K562 (cell line): ENCODE measurements around the gene RPL29. TPM values are rescaled to one million over a fixed set of nuclear protein-coding genes. Genes with fewer than 3 reads are reported as not detected.

ENCODE experiments used
- ATAC-seq: fragments of 200-7000 bp; cut with Tn5 transposase; 3 replicates; pipeline ENCODE4 v1.9.1; 2020; ENCODE audit warnings: moderate library complexity
- BruUV-seq: library from RNA; stranded (reverse); fragments of 400-500 nt; replicated peaks from 2 replicates; lab custom pipeline; 2021; lab: Mats Ljungman, UMichigan
- CTCF ChIA-PET: fragments of 300-600 bp; formaldehyde crosslinking; extraction: SDS; loops from one replicate; lab custom pipeline; 2021; ENCODE audit warnings: low intra/inter-chr PET ratio; lab: Yijun Ruan, JAX
- POLR2A ChIA-PET: fragments of 300-600, 350-650 bp; sonication (Branson Sonifier 250); formaldehyde crosslinking; extraction: SDS; loops from one replicate; lab custom pipeline; 2021; ENCODE audit warnings: antibody characterized with exemption, inconsistent platforms; lab: Yijun Ruan, JAX
- DNase-seq, 4 experiments: peaks; one replicate each; pipeline versions ENCODE4 v3.0.0 to v3.0.0-alpha.2; 2011 to 2018; ENCODE audit warnings: low spot score in 3 of 4, mixed read lengths in 3 of 4; ENCODE audit errors: extremely low read depth in 1 of 4
- FAIRE-seq: peaks from 2 replicates; lab custom pipeline; 2011; peaks lifted over from hg19 to GRCh38; lab: Jason Lieb, UNC
- H2AFZ ChIP-seq: 2 replicates; pipeline ENCODE4 v1.6.0; 2011; ENCODE audit warnings: low read depth, low read length, control low read depth, inconsistent platforms
- H3K27ac ChIP-seq: fragments of 200-600 bp; 3 replicates; pipeline ENCODE4 v1.8.0; 2011; ENCODE audit warnings: low read depth, mild to moderate bottlenecking, control low read depth, inconsistent platforms, low read length, moderate library complexity, mixed read lengths; ENCODE audit errors: extremely low read depth
- H3K27me3 ChIP-seq, 2 experiments: fragments of 300-600 bp in 1 of 2; 2 replicates in 1 of 2; 3 replicates in 1 of 2; pipeline versions ENCODE4 v1.6.0 to v1.8.0; 2011; ENCODE audit warnings: inconsistent platforms in 2 of 2, low read length in 2 of 2, mild to moderate bottlenecking in 1 of 2, mixed read lengths in 1 of 2, moderate library complexity in 1 of 2; ENCODE audit not compliant: control insufficient read depth in 2 of 2, insufficient read depth in 2 of 2
- H3K36me3 ChIP-seq: fragments of 300-600 bp; 3 replicates; pipeline ENCODE4 v1.8.0; 2011; ENCODE audit warnings: mild to moderate bottlenecking, low read length, inconsistent platforms; ENCODE audit not compliant: control insufficient read depth, insufficient read depth
- H3K4me1 ChIP-seq, 2 experiments: fragments of 200-600 bp in 1 of 2; replicated peaks in 1 of 2; 2 replicates in 1 of 2; 3 replicates in 1 of 2; pipeline versions ENCODE4 v1.5.1 to v1.8.0; 2011; ENCODE audit warnings: inconsistent platforms in 2 of 2, low read length in 2 of 2, mild to moderate bottlenecking in 1 of 2, mixed read lengths in 1 of 2, moderate library complexity in 1 of 2; ENCODE audit not compliant: control insufficient read depth in 2 of 2, insufficient read depth in 2 of 2
- H3K4me2 ChIP-seq: 2 replicates; pipeline ENCODE4 v1.6.1; 2011; ENCODE audit warnings: low read length, control low read depth, inconsistent platforms, mixed read lengths; ENCODE audit not compliant: insufficient read depth
- H3K4me3 ChIP-seq: fragments of 200-600 bp; sonication (generic), shearing (Covaris generic); 2 replicates; pipeline ENCODE4 v1.5.1; 2016; ENCODE audit warnings: control low read depth, inconsistent platforms
- H3K79me2 ChIP-seq: fragments of 200-600 bp; 3 replicates; pipeline ENCODE4 v1.8.0; 2011; ENCODE audit warnings: low read length, inconsistent platforms; ENCODE audit not compliant: control insufficient read depth, insufficient read depth
- H3K9ac ChIP-seq, 2 experiments: 2 replicates each; pipeline versions ENCODE4 v1.6.0 to v1.6.1; 2011; ENCODE audit warnings: low read depth in 2 of 2, low read length in 2 of 2, control low read depth in 1 of 2, inconsistent platforms in 1 of 2, mild to moderate bottlenecking in 1 of 2, mixed read lengths in 1 of 2; ENCODE audit not compliant: insufficient read depth in 1 of 2
- H3K9me1 ChIP-seq: one replicate; pipeline ENCODE4 v1.6.0; 2011; ENCODE audit warnings: inconsistent platforms, mild to moderate bottlenecking, low read length, moderate library complexity; ENCODE audit not compliant: control insufficient read depth, insufficient read depth
- H3K9me3 ChIP-seq: replicated peaks from 2 replicates; pipeline ENCODE4 v1.5.1; 2011; ENCODE audit warnings: low read depth, low read length, inconsistent platforms; ENCODE audit not compliant: control insufficient read depth, insufficient read depth
- H4K20me1 ChIP-seq: replicated peaks from 2 replicates; pipeline ENCODE4 v1.6.1; 2011; ENCODE audit warnings: low read length, inconsistent platforms, mixed read lengths; ENCODE audit not compliant: control insufficient read depth, insufficient read depth
- KAT7 ChIP-seq: sonication (generic); formaldehyde crosslinking; IDR thresholded peaks from 2 replicates; pipeline ENCODE4 v1.8.0; 2022; ENCODE audit warnings: missing genetic modification reagents, mild to moderate bottlenecking, borderline replicate concordance
- NCOR1 ChIP-seq: fragments of 450-650 bp; IDR thresholded peaks from 2 replicates; pipeline ENCODE4 v1.6.1; 2016; ENCODE audit warnings: mild to moderate bottlenecking, moderate library complexity
- RNF219 ChIP-seq: fragments of 250-450 bp; sonication (Bioruptor Pico); IDR thresholded peaks from 2 replicates; pipeline ENCODE4 v1.5.0; 2022; ENCODE audit warnings: mild to moderate bottlenecking
- SRSF7 ChIP-seq: fragments of 200-400 bp; formaldehyde crosslinking; optimal IDR thresholded peaks from 2 replicates; pipeline ENCODE3; 2017; ENCODE audit warnings: mild to moderate bottlenecking, low read depth, low read length
- TAF9B ChIP-seq: fragments of 450-650 bp; IDR thresholded peaks from 2 replicates; pipeline ENCODE4 v1.6.1; 2018; ENCODE audit warnings: mild to moderate bottlenecking; ENCODE audit not compliant: partially characterized antibody
- ZNF75A ChIP-seq: fragments of 450-650 bp; formaldehyde crosslinking; IDR thresholded peaks from 2 replicates; pipeline ENCODE4 v1.4.0; 2020; ENCODE audit warnings: mild to moderate bottlenecking
- ZNF830 ChIP-seq: fragments of 250-450 bp; sonication (Bioruptor Pico); IDR thresholded peaks from 2 replicates; pipeline ENCODE4 v1.5.0; 2021; ENCODE audit warnings: mild to moderate bottlenecking
- WGBS: fragments of 100-300 bp; shearing (Covaris generic); methylation state at CpG from one replicate; pipeline ENCODE4 v1.1.6; 2016; ENCODE audit warnings: low coverage, mixed read lengths; ENCODE audit not compliant: insufficient coverage; ENCODE audit errors: missing lambda C conversion rate; 5-methylcytosine and 5-hydroxymethylcytosine counted together
- in situ Hi-C: fragments of 300-500 bp; cut with MboI; formaldehyde crosslinking; loops from 4 replicates; pipeline ENCODE4 v1.15.0; 2018; ENCODE audit warnings: inconsistent platforms, mixed read lengths
- intact Hi-C: fragments of 100-400 bp; cut with micrococcal nuclease; formaldehyde crosslinking; loops from 2 replicates; pipeline ENCODE4 v1.14.2; 2022
- polyA plus RNA-seq, 8 experiments: library from polyadenylated mRNA; depleted of rRNA in 4 of 8; stranded (reverse) in 5 of 8; unstranded in 3 of 8; fragments of >200 nt; fragmentation: Nextera tagmentation in 2 of 8; fragmentation: Illumina TruSeq in 1 of 8; extraction: Ambion mirVana in 2 of 8; extraction: Trizol in 1 of 8; gene quantifications; 2 replicates each; pipeline versions ENCODE4 v1.2.1 to v1.2.3, GENCODE V29; 2011 to 2014; ENCODE audit warnings: inconsistent platforms in 1 of 8, missing spikeins in 1 of 8
- total RNA-seq, 7 experiments: library from RNA; depleted of rRNA in 6 of 7; stranded (reverse); fragments of >200 nt in 6 of 7; fragmentation: Illumina TruSeq in 2 of 7; extraction: Trizol in 2 of 7; gene quantifications; 2 replicates each; pipeline versions ENCODE4 v1.2.1 to v1.2.3, GENCODE V29; 2011 to 2021; ENCODE audit warnings: low replicate concordance in 1 of 7
- TF ChIP-seq, protein P1 (sequence below): fragments of 250-450 bp; sonication (Bioruptor Pico); IDR thresholded peaks from 2 replicates; pipeline ENCODE4 v1.5.0; 2021; ENCODE audit warnings: mild to moderate bottlenecking, borderline replicate concordance

Gene RPL29
- total and polyA plus RNA-seq, 9 of the 15 experiments (the other 6 are each of a cell fraction or from before 2014, with no cell fraction given): 568 to 1,475 (median 1,104) TPM

DNA sequence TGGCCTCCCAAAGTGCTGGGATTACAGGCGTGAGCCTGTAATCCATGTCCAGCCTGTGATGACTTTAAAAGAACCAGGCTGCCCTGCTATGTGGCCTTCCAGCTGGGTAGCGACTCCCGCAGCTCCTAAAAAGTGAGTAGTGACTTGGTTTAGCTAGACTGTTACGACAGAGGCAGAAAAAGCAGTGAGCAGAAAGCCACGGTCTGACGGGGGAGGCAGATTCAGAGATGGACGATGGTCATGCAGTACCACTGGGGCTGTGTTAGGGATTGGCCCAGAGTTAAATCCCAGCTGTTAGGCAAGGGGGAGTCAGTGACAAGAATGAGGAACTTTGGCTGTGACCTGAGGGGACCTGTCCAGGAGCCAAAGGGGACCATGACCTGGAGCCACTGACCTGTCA lies 3.1 kb upstream of the RPL29 start:
- H4K20me1 ChIP-seq: peaks cover 6% of the 10 kb centered on the region; the same call in 1 of the 2 replicates
- no peak for ATAC-seq
- H3K36me3 ChIP-seq: peaks cover 16% of the 10 kb centered on the region
- TF ChIP-seq, protein P1, sequence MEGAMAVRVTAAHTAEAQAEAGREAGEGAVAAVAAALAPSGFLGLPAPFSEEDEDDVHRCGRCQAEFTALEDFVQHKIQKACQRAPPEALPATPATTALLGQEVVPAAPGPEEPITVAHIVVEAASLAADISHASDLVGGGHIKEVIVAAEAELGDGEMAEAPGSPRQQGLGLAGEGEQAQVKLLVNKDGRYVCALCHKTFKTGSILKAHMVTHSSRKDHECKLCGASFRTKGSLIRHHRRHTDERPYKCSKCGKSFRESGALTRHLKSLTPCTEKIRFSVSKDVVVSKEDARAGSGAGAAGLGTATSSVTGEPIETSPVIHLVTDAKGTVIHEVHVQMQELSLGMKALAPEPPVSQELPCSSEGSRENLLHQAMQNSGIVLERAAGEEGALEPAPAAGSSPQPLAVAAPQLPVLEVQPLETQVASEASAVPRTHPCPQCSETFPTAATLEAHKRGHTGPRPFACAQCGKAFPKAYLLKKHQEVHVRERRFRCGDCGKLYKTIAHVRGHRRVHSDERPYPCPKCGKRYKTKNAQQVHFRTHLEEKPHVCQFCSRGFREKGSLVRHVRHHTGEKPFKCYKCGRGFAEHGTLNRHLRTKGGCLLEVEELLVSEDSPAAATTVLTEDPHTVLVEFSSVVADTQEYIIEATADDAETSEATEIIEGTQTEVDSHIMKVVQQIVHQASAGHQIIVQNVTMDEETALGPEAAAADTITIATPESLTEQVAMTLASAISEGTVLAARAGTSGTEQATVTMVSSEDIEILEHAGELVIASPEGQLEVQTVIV (CRISPR knock-in tag): no peak
- no peak for TF ChIP-seq SRSF7
- TF ChIP-seq RNF219 (CRISPR knock-in tag): no peak
- no peak for TF ChIP-seq KAT7 (CRISPR knock-in tag)
- no peak for TF ChIP-seq ZNF75A
- TF ChIP-seq TAF9B: no peak
- no peak for TF ChIP-seq NCOR1
- TF ChIP-seq ZNF830 (CRISPR knock-in tag): no peak
- TF ChIP-seq, all 486 proteins: peak for 0
- WGBS: 61% methylated on average over 6 of the region's 7 CpGs
- Histone ChIP-seq H3K9me3 (0 out of 2 replicates have a peak, but pooled peaks cover 3% of the 10 kb centered on the region), H3K4me1 (peaks cover 26 to 31% of the 10 kb centered on the region in 2 experiments), H3K27ac (no peak overlapping the region), H3K4me2 (no peak overlapping the region), H3K9me1 (no peaks in the 10 kb centered on the region), H3K4me3 (no peak overlapping the region), H3K9ac (peak overlapping the region in 1 of 2 experiments; percentile 76; a peak in 2 of 4 replicates), H2AFZ (no peak overlapping the region), H3K27me3 (no peaks in the 10 kb centered on the region), H3K79me2 (peaks cover 20% of the 10 kb centered on the region)
- DNase-seq: no peak
- no peak for FAIRE-seq
- ChIA-PET CTCF (interaction anchor here (0.6 kb wide), 1 partner anchor 1349 kb away, joined by 3 read pairs; the partner anchor contains the start of gene DCP1A), POLR2A (interaction anchor here (0.6 to 0.7 kb wide), 2 partner anchors 66 to 143 kb away, joined by 3 read pairs; no protein-coding TSS in a partner anchor)
- no TSS peak for BruUV-seq
- intact Hi-C loops: no loop called here
- in situ Hi-C loops: no loop called here
